ENCODE measurements around the gene MAT2A.

DNA sequence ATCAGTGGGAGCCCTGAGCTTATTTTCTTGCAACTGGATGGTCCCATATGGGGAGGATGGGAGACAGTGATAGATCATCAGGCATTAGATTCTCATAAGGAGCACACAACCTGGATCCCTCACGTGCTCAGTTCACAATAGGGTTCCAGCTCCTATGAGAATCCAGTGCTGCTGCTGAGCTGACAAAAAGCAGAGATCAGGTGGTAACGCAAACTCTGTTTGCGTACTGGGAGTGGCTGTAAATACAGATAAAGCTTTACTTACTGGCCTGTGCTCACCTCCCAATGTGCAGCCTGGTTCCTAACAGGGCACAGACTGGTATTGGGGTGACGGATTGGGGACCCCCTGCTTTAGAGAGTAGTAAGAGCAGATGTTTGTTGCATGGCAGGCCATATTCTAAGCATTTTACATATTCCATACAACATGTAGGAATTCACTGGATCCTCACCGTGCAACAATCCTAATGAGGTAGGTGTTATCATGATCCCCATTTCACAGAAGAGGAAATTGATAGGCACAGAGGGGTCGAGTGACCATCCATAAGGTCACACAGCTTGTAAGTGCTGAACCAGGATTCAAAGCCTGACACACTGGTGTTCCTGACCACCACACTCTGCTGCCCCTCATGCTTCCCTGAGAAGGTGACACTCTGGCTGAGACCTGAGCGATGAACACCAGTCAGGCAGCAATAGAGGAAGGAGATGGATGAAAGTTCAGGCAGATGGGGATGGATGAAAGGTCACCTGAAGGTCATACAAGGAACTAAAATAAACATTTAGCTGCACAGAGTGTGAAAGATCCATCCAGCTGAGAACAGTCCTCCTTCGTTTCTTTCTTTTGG lies 15.7 kb upstream of the MAT2A start:
- no peak for TF ChIP-seq FOSL1 (IDR thresholded peaks at IDR 0.05; ENCODE audit: low read depth)
- no peak for TF ChIP-seq CTCF (IDR thresholded peaks at IDR 0.05 in 2 of 3, conservative IDR thresholded peaks at IDR 0.05 in 1 of 3; ENCODE audit: borderline replicate concordance in 1 of 3, insufficient read depth in 1 of 3, low read depth in 2 of 3, low read length in 2 of 3)
- no peak for TF ChIP-seq POLR2AphosphoS5 (IDR thresholded peaks at IDR 0.05; ENCODE audit: low read depth, low read length)
- no peak for TF ChIP-seq EZH2 (IDR thresholded peaks at IDR 0.05)
- no peak for TF ChIP-seq ZBTB33 (IDR thresholded peaks at IDR 0.05; ENCODE audit: extremely low read depth, insufficient replicate concordance, low read length)
- no peak for TF ChIP-seq SRF (IDR thresholded peaks at IDR 0.05; ENCODE audit: low read depth)
- no peak for TF ChIP-seq CEBPB (IDR thresholded peaks at IDR 0.05; ENCODE audit: low read depth)
- no peak for TF ChIP-seq ATF3 (IDR thresholded peaks at IDR 0.05)
- no peak for TF ChIP-seq JUND (IDR thresholded peaks at IDR 0.05)
- TF ChIP-seq POLR2A (IDR thresholded peaks at IDR 0.05; ENCODE audit: borderline replicate concordance, extremely low read depth, insufficient read depth, insufficient read length) = no peak
- TF ChIP-seq ZNF274 (IDR thresholded peaks at IDR 0.05; ENCODE audit: low read depth, low read length) = no peak
- TF ChIP-seq ZFX (IDR thresholded peaks at IDR 0.05) = no peak

All from HCT116 (cell line).